AML-193 (cell line): ENCODE data around the gene ATP6V0E2.
"Not testable (repeated sequence)": the region's sequence is repeated elsewhere in the genome, so short reads cannot be mapped to it uniquely, and the experiment has no call there.

ENCODE experiments used
- DNase-seq, 2 experiments: peaks; one replicate each; lab custom pipeline; 2025; lab: John Stamatoyannopoulos, UW

Gene ATP6V0E2

GRCh38 chr7:149873074-149873969, at the start of gene ATP6V0E2:
Gene ATP6V0E2, plus strand, starts transcription at chr7:149873969. Its CDS starts 97 bp downstream, at chr7:149874066.
- DNase-seq = peak; percentile 76 to 88

GRCh38 chr7:149824301-149824741, 49.4 kb upstream of the ATP6V0E2 start:
- DNase-seq = no peak

- no peak for DNase-seq
Measured at GRCh38 chr7:149824748-149825566, 48.8 kb upstream of the ATP6V0E2 start.

GRCh38 chr7:149825567-149826343, 48.0 kb upstream of the ATP6V0E2 start:
- no peak for DNase-seq

- DNase-seq = no peak
Measured at GRCh38 chr7:149826344-149827088, 47.3 kb upstream of the ATP6V0E2 start.

GRCh38 chr7:149827089-149827981, 46.4 kb upstream of the ATP6V0E2 start:
- no peak for DNase-seq

GRCh38 chr7:149828357-149829309, 45.1 kb upstream of the ATP6V0E2 start:
- DNase-seq = no peak

GRCh38 chr7:149830527-149830926, 43.2 kb upstream of the ATP6V0E2 start:
- DNase-seq = not testable (repeated sequence)

GRCh38 chr7:149830997-149831740, 42.6 kb upstream of the ATP6V0E2 start:
- DNase-seq = no peak

- no peak for DNase-seq
Measured at GRCh38 chr7:149831741-149832219, 42.0 kb upstream of the ATP6V0E2 start.

GRCh38 chr7:149832332-149833041, 41.3 kb upstream of the ATP6V0E2 start:
- no peak for DNase-seq

- DNase-seq = no peak
Measured at GRCh38 chr7:149833495-149834130, 40.2 kb upstream of the ATP6V0E2 start.

- DNase-seq = no peak
Measured at GRCh38 chr7:149834601-149835000, 39.2 kb upstream of the ATP6V0E2 start.

- no peak for DNase-seq
Measured at GRCh38 chr7:149836434-149836833, 37.3 kb upstream of the ATP6V0E2 start.

- DNase-seq = no peak
Measured at GRCh38 chr7:149837564-149838223, 36.1 kb upstream of the ATP6V0E2 start.

- peak; percentile 92 for DNase-seq
Measured at GRCh38 chr7:149838224-149838991, 35.4 kb upstream of the ATP6V0E2 start, which contains the start of gene ZNF862. Gene ZNF862, plus strand, starts transcription at chr7:149838375. Its CDS starts 237 bp downstream, at chr7:149838612.
